H1 (cell line): Measurements from ENCODE around the gene ATXN3. TPM values are rescaled to one million over a fixed set of nuclear protein-coding genes. Genes with fewer than 3 reads are reported as not detected.

Source experiments
- CTCF ChIA-PET: fragments of 300-600 bp; sonication (Branson Sonifier 250); formaldehyde crosslinking; loops from one replicate; lab custom pipeline; 2021; ENCODE audit not compliant: partially characterized antibody; lab: Charles Lee
- POLR2A ChIA-PET: fragments of 300-600 bp; sonication (Branson Sonifier 250); formaldehyde crosslinking; loops from one replicate; lab custom pipeline; 2021; ENCODE audit warnings: inconsistent platforms; ENCODE audit not compliant: partially characterized antibody; lab: Charles Lee
- DNase-seq, 2 experiments: peaks; one replicate each; pipeline versions ENCODE4 v3.0.0 to v3.0.0-alpha.2; 2010 to 2022; ENCODE audit warnings: low spot score in 2 of 2, low read depth in 1 of 2, mixed read lengths in 1 of 2
- FAIRE-seq: peaks from 2 replicates; lab custom pipeline; 2011; peaks lifted over from hg19 to GRCh38; lab: Jason Lieb, UNC
- H2AFZ ChIP-seq: 2 replicates; pipeline ENCODE4 v1.8.1; 2012; ENCODE audit warnings: low read length, inconsistent platforms
- H2AK5ac ChIP-seq: 2 replicates; pipeline ENCODE4 v1.6.1; 2013; ENCODE audit warnings: low read depth, low read length
- H2BK120ac ChIP-seq: replicated peaks from 2 replicates; pipeline ENCODE3; 2013; ENCODE audit warnings: low read depth, low read length, inconsistent platforms
- H2BK12ac ChIP-seq: 2 replicates; pipeline ENCODE4 v1.6.1; 2013; ENCODE audit warnings: low read depth, low read length
- H2BK15ac ChIP-seq: 2 replicates; pipeline ENCODE4 v1.6.1; 2013; ENCODE audit warnings: low read length
- H2BK20ac ChIP-seq: 2 replicates; pipeline ENCODE4 v1.6.1; 2013; ENCODE audit warnings: low read length
- H2BK5ac ChIP-seq: 2 replicates; pipeline ENCODE4 v1.6.1; 2013; ENCODE audit warnings: low read depth, low read length
- H3K14ac ChIP-seq: 2 replicates; pipeline ENCODE4 v1.6.1; 2013; ENCODE audit warnings: inconsistent platforms; ENCODE audit not compliant: insufficient read length
- H3K18ac ChIP-seq: 2 replicates; pipeline ENCODE4 v1.6.1; 2013; ENCODE audit warnings: low read length; ENCODE audit errors: extremely low read depth
- H3K23ac ChIP-seq: 2 replicates; pipeline ENCODE4 v1.6.1; 2013; ENCODE audit warnings: inconsistent platforms; ENCODE audit not compliant: insufficient read length
- H3K23me2 ChIP-seq: 2 replicates; pipeline ENCODE4 v1.6.1; 2013; ENCODE audit warnings: low read depth, low read length
- H3K27ac ChIP-seq: 2 replicates; pipeline ENCODE4 v1.6.1; 2011; ENCODE audit warnings: low read depth, low read length, inconsistent platforms
- H3K27me3 ChIP-seq, 4 experiments: replicated peaks in 1 of 4; 1 replicate in 1 of 4; 2 replicates in 3 of 4; pipeline versions ENCODE4 v1.6.1 to v1.8.1; 2011 to 2013; ENCODE audit warnings: low read length in 3 of 4, mild to moderate bottlenecking in 3 of 4, inconsistent platforms in 2 of 4, mixed read lengths in 2 of 4, moderate library complexity in 1 of 4; ENCODE audit not compliant: control insufficient read depth in 3 of 4, insufficient read depth in 3 of 4; ENCODE audit errors: extremely low read depth in 1 of 4
- H3K36me3 ChIP-seq, 4 experiments: 2 replicates each; pipeline versions ENCODE4 v1.6.1 to v1.8.1; 2011 to 2013; ENCODE audit warnings: mild to moderate bottlenecking in 4 of 4, low read length in 3 of 4, moderate library complexity in 2 of 4, control low read depth in 1 of 4, inconsistent platforms in 1 of 4; ENCODE audit not compliant: insufficient read depth in 4 of 4, control insufficient read depth in 2 of 4
- H3K4ac ChIP-seq: replicated peaks from 2 replicates; pipeline ENCODE3; 2013; ENCODE audit warnings: low read length, low read depth, mixed read lengths, inconsistent platforms; ENCODE audit not compliant: insufficient read length
- H3K4me1 ChIP-seq, 4 experiments: replicated peaks in 1 of 4; 1 replicate in 1 of 4; 2 replicates in 3 of 4; pipeline versions ENCODE4 v1.6.1 to v1.8.1; 2011 to 2013; ENCODE audit warnings: low read length in 3 of 4, inconsistent platforms in 2 of 4, mixed read lengths in 1 of 4; ENCODE audit not compliant: insufficient read depth in 4 of 4, control insufficient read depth in 3 of 4
- H3K4me2 ChIP-seq, 2 experiments: 2 replicates each; pipeline versions ENCODE4 v1.6.1 to v1.8.1; 2011 to 2013; ENCODE audit warnings: low read depth in 2 of 2, low read length in 2 of 2, control low read depth in 1 of 2, inconsistent platforms in 1 of 2, mild to moderate bottlenecking in 1 of 2; ENCODE audit not compliant: insufficient read depth in 1 of 2
- H3K4me3 ChIP-seq, 4 experiments: fragments of 200-600, 300-600 bp in 1 of 4; sonication (generic), shearing (Covaris generic), sonication (Bioruptor Twin) in 1 of 4; 2 replicates each; pipeline versions ENCODE4 v1.5.1 to v1.8.1; 2011 to 2016; ENCODE audit warnings: low read length in 4 of 4, low read depth in 3 of 4, control low read depth in 2 of 4, inconsistent platforms in 2 of 4, mild to moderate bottlenecking in 2 of 4, mixed read lengths in 1 of 4, moderate library complexity in 1 of 4; ENCODE audit not compliant: insufficient read depth in 2 of 4; ENCODE audit errors: extremely low read depth in 1 of 4
- H3K56ac ChIP-seq: replicated peaks from 2 replicates; pipeline ENCODE3; 2013; ENCODE audit warnings: low read depth, mild to moderate bottlenecking, mixed read lengths, low read length, inconsistent platforms; ENCODE audit not compliant: insufficient read length
- H3K79me1 ChIP-seq: 2 replicates; pipeline ENCODE4 v1.6.1; 2013; ENCODE audit warnings: low read depth, low read length, control low read depth
- H3K79me2 ChIP-seq, 2 experiments: 2 replicates each; pipeline versions ENCODE4 v1.6.1 to v1.8.1; 2012 to 2013; ENCODE audit warnings: low read length in 2 of 2, mild to moderate bottlenecking in 2 of 2, inconsistent platforms in 1 of 2; ENCODE audit not compliant: insufficient read depth in 2 of 2, control insufficient read depth in 1 of 2
- H3K9ac ChIP-seq, 4 experiments: replicated peaks in 1 of 4; 1 replicate in 1 of 4; 2 replicates in 3 of 4; pipeline versions ENCODE4 v1.6.1 to v1.8.1; 2011 to 2013; ENCODE audit warnings: low read depth in 3 of 4, low read length in 3 of 4, control low read depth in 2 of 4, mild to moderate bottlenecking in 2 of 4, moderate library complexity in 2 of 4, inconsistent platforms in 1 of 4; ENCODE audit errors: extremely low read depth in 1 of 4
- H3K9me3 ChIP-seq, 2 experiments: 2 replicates each; pipeline versions ENCODE4 v1.6.1 to v1.8.1; 2012 to 2013; ENCODE audit warnings: mild to moderate bottlenecking in 2 of 2, moderate library complexity in 2 of 2, control low read depth in 1 of 2, inconsistent platforms in 1 of 2, low read depth in 1 of 2, low read length in 1 of 2, mixed read lengths in 1 of 2; ENCODE audit not compliant: insufficient read depth in 2 of 2
- H4K20me1 ChIP-seq, 2 experiments: replicated peaks in 1 of 2; 2 replicates each; pipeline versions ENCODE3 to v1.8.1; 2011 to 2013; ENCODE audit warnings: inconsistent platforms in 2 of 2, low read length in 2 of 2, mild to moderate bottlenecking in 1 of 2; ENCODE audit not compliant: insufficient read depth in 2 of 2, control insufficient read depth in 1 of 2
- H4K5ac ChIP-seq: 2 replicates; pipeline ENCODE4 v1.6.1; 2013; ENCODE audit warnings: low read length, low read depth, mixed read lengths, inconsistent platforms; ENCODE audit not compliant: insufficient read length
- H4K8ac ChIP-seq: 2 replicates; pipeline ENCODE4 v1.8.0; 2013; ENCODE audit warnings: mild to moderate bottlenecking, moderate library complexity, low read length, inconsistent platforms; ENCODE audit not compliant: insufficient read depth; ENCODE audit errors: extremely low read depth
- H4K91ac ChIP-seq: replicated peaks from 2 replicates; pipeline ENCODE3; 2013; ENCODE audit warnings: low read length, mixed read lengths, inconsistent platforms; ENCODE audit not compliant: insufficient read length
- GTF2F1 ChIP-seq: IDR thresholded peaks from 2 replicates; pipeline ENCODE4 v1.6.1; 2012; ENCODE audit warnings: low read depth, low read length, improper control_type of control experiment, borderline replicate concordance
- TEAD4 ChIP-seq: IDR thresholded peaks from 2 replicates; pipeline ENCODE4 v1.6.1; 2012; ENCODE audit warnings: low read depth, low read length, inconsistent platforms, mixed read lengths
- WGBS, 2 experiments: shearing (Covaris generic) in 1 of 2; methylation state at CpG; one replicate each; pipeline versions ENCODE4 v1.1.6 to v1.1.7; 2013 to 2015; ENCODE audit warnings: low lambda C conversion rate in 2 of 2, mixed read lengths in 2 of 2, inconsistent platforms in 1 of 2, low coverage in 1 of 2, missing lambda C conversion rate in 1 of 2; ENCODE audit not compliant: insufficient replicate concordance in 2 of 2, insufficient coverage in 1 of 2, insufficient read length in 1 of 2; ENCODE audit errors: extremely low coverage in 1 of 2, missing lambda C conversion rate in 1 of 2; 5-methylcytosine and 5-hydroxymethylcytosine counted together
- polyA plus RNA-seq, 7 experiments: library from polyadenylated mRNA; depleted of rRNA in 3 of 7; stranded (reverse) in 5 of 7; unstranded in 2 of 7; fragments of >200 nt in 5 of 7; fragments of 200-250 nt in 2 of 7; gene quantifications; 1 replicate in 5 of 7; 2 replicates in 1 of 7; 4 replicates in 1 of 7; pipeline versions ENCODE4 v1.2.1 to v1.2.3, GENCODE V29; 2011 to 2013; ENCODE audit warnings: missing spikeins in 2 of 7, mixed read lengths in 2 of 7
- total RNA-seq: library from RNA; stranded (reverse); fragmentation: NEBNext Ultra II Directional; extraction: Animal tissue kit (Norgen Biotek cat#: 25700); gene quantifications from 2 replicates; pipeline ENCODE4 v1.2.1, GENCODE V29; 2021

The ATXN3 gene
- total and polyA plus RNA-seq, 2 of the 8 experiments (the other 6 are each of a cell fraction or from before 2014, with no cell fraction given) = 8.8 to 37.2 TPM

GRCh38 chr14:92088494-92088893 lies 17.9 kb downstream of the ATXN3 start:
- no peak overlapping the region for H3K18ac ChIP-seq
- no peaks in the 10 kb centered on the region for H3K27me3 ChIP-seq
- H4K5ac ChIP-seq = no peak overlapping the region
- H3K79me1 ChIP-seq = no peaks in the 10 kb centered on the region
- H3K4me3 ChIP-seq = no peak overlapping the region
- H2BK12ac ChIP-seq = no peak overlapping the region
- no peak overlapping the region for H3K14ac ChIP-seq
- no peaks in the 10 kb centered on the region for H3K79me2 ChIP-seq
- no peak overlapping the region for H2AK5ac ChIP-seq
- H3K23me2 ChIP-seq = no peaks in the 10 kb centered on the region
- no peak overlapping the region for H4K8ac ChIP-seq
- H2BK5ac ChIP-seq = no peak overlapping the region
- H2BK120ac ChIP-seq = no peak overlapping the region
- H2AFZ ChIP-seq = no peak overlapping the region
- no peak overlapping the region for H3K56ac ChIP-seq
- H4K91ac ChIP-seq = no peak overlapping the region
- CTCF ChIA-PET = no interaction called here
- H3K4me2 ChIP-seq = no peak overlapping the region
- H3K9ac ChIP-seq = no peak overlapping the region
- TF ChIP-seq TEAD4 (no peak), GTF2F1 (no peak)
- FAIRE-seq (no peak), DNase-seq (no peak)
- no peak overlapping the region for H3K4ac ChIP-seq
- peaks cover 6 to 36% (median 13%) of the 10 kb centered on the region in 4 experiments; a peak in 6 of 8 replicates for H3K36me3 ChIP-seq
- no peaks in the 10 kb centered on the region for H3K9me3 ChIP-seq
- H3K4me1 ChIP-seq = no peaks in the 10 kb centered on the region
- H3K27ac ChIP-seq = no peak overlapping the region
- WGBS, 2 experiments = 91% methylated on average over 5 of the region's 5 CpGs; no CpG with 5 or more reads in 1 of the 2 experiments
- no peaks in the 10 kb centered on the region for H4K20me1 ChIP-seq
- H2BK20ac ChIP-seq = no peak overlapping the region
- H3K23ac ChIP-seq = no peak overlapping the region
- POLR2A ChIA-PET = no interaction called here
- H2BK15ac ChIP-seq = no peak overlapping the region
